Fibroblast of mammary gland (primary cell): ENCODE measurements around the gene TOP1.

Source experiments
- DNase-seq: peaks from one replicate; pipeline ENCODE4 v3.0.0-alpha.2; 2010; ENCODE audit warnings: low read depth
- H3K4me3 ChIP-seq: 2 replicates; pipeline ENCODE4 v1.5.1; 2011; ENCODE audit warnings: low read depth, mild to moderate bottlenecking, low read length, moderate library complexity; ENCODE audit not compliant: control insufficient read depth
- TF ChIP-seq, protein P1 (sequence below): conservative IDR thresholded peaks from 2 replicates; pipeline ENCODE4 v1.5.1; 2011; ENCODE audit warnings: low read depth, low read length, inconsistent platforms; ENCODE audit not compliant: control insufficient read depth, insufficient read depth

TOP1 gene

DNA sequence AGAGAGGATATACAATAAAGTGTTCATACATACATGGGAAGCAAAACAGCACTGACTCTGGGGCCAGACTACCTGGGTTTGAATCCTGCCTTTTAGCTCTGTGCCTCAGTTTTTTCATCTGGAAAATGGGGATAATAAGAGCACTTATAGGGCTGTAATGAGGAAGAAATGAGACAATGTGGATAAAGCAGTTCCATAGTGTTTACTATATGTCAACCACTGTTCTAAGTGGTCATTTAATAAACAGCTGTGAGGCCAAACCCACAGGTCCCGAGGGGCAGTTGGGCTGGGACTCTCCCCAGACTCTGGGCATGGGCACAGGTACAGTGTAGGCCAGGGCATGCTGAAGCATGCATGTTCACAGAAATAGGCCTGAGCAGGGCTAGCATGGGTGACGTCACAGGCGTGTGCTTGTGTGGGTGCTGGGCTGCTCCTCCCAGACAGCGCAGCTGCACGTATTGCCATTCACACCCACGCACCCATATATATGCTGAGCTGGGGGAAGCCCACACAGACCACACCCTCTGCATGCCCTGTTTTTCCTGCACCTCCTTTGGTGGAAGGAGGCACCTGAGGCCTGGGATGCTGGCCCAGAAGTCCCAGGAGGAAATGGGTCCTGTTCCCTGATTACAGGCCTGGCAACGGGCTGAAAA lies 105.2 kb downstream of the TOP1 start:
- H3K4me3 ChIP-seq, result no peak overlapping the region
- TF ChIP-seq, protein P1, sequence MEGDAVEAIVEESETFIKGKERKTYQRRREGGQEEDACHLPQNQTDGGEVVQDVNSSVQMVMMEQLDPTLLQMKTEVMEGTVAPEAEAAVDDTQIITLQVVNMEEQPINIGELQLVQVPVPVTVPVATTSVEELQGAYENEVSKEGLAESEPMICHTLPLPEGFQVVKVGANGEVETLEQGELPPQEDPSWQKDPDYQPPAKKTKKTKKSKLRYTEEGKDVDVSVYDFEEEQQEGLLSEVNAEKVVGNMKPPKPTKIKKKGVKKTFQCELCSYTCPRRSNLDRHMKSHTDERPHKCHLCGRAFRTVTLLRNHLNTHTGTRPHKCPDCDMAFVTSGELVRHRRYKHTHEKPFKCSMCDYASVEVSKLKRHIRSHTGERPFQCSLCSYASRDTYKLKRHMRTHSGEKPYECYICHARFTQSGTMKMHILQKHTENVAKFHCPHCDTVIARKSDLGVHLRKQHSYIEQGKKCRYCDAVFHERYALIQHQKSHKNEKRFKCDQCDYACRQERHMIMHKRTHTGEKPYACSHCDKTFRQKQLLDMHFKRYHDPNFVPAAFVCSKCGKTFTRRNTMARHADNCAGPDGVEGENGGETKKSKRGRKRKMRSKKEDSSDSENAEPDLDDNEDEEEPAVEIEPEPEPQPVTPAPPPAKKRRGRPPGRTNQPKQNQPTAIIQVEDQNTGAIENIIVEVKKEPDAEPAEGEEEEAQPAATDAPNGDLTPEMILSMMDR, result no peak
- peak; percentile 64 for DNase-seq

DNA sequence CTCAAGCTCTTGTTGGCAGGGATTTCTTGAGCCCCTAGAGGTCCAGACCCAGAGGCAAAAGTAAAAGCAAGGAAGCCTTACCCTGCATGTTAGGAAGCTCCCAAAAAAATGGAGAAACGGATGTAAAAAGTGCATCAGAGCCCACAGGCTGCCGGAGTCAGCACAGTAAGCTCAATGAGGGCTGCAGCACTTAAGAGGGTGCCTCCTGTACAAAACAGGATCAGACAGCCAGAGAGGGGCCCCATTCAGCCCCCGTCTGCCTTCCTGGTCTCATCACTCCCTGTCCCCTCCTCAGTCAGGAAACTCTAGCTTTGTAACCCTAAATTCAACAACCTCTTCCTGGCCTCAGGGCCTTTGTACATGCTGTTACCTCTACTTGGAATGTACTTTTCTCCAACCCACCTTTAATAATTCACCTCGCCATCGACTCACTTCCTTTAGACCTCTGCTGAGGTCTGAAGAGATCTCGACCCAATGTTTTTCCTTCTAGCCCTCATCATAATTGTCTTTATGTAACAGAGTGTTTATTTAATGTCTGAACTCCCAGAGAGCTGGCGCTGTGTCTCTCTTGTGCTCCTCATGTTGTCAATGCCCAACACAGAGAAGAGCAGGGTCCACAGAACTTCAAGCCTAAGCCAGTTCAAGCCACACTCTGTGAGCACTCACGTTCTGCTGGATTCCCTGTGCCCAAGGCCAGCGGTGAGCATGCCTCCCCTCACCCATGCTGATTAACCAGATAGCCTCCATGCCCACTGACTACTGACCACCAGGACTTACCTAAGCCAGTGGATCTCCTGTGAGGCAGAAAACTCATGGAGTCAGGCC lies 106.0 kb downstream of the TOP1 start:
- TF ChIP-seq, protein P1, result no peak
- no peak for DNase-seq
- no peak overlapping the region for H3K4me3 ChIP-seq

DNA sequence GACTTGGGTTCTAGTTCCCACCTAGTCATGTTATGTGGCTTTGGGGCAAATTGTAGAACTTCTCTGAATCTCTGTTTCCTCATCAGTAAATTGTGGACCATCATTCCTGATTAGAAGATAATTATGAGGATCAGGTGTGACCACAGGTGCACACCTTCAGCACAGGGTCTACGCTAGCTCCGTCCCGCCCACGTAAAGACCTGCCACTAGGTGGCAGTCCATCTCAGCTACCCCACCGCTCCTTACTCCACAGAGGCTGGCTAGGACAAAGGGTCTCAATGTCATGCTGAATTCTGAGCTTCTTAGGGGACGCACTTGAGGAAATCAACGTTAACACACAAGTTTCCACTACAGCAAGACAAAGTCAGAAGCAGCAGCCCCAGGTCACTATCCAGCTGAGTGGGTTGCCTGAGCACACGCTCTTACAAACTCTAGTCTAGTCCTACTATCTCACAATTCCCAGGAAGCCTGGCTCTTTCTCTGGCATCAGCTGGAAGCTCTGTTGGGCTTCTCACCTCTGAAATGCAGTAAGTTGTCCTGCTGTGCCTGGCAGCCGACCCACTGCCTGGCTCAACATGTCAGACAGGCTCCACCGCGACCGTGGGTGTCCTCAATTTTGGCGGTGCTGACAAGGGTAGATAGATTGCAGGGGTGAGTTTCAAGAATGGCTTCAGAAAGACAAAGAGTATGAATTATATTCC lies 106.7 kb downstream of the TOP1 start:
- no peak overlapping the region for H3K4me3 ChIP-seq
- peak; percentile 30 for DNase-seq
- TF ChIP-seq, protein P1, result peak; percentile 70

DNA sequence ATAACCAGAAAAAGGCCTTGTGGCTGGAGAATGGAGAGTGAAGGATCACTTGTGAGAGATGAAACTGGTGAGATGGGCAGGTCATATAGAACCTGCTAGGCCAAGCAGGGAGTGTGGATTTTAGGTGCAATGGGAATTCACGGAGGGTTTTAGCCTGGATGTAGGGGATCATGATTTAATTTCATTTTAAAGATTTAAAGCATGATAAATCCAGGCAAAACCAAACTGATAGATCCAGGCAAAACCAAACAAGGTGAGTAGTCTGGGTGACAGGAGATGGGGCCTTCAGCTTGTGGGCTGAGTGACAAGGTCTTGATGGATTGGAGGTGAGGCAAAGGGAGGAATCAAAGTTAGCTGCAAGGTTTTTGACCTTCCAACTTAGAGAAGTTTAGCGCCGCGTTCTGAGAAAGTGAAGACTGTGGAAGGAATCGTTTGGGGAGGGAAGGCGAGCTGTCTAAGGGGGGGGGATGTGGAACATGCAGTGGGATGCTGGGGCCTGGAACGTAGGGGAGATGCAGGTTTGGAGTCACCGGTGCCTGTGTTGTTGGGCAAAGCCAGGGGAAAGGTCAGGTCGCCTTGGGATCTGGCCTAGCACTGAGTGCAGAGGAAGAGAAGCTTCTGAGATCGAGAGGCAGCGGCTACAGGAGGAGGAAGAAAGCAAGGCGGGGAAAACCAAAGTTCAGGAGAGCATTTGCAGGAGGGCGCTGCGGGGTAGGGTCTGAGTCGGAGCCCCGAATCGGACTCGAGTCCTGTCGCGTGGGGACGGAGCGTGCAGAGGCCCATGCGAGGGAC lies 107.5 kb downstream of the TOP1 start:
- DNase-seq, result no peak
- H3K4me3 ChIP-seq, result peak overlapping the region; percentile 53
- TF ChIP-seq, protein P1, result no peak

DNA sequence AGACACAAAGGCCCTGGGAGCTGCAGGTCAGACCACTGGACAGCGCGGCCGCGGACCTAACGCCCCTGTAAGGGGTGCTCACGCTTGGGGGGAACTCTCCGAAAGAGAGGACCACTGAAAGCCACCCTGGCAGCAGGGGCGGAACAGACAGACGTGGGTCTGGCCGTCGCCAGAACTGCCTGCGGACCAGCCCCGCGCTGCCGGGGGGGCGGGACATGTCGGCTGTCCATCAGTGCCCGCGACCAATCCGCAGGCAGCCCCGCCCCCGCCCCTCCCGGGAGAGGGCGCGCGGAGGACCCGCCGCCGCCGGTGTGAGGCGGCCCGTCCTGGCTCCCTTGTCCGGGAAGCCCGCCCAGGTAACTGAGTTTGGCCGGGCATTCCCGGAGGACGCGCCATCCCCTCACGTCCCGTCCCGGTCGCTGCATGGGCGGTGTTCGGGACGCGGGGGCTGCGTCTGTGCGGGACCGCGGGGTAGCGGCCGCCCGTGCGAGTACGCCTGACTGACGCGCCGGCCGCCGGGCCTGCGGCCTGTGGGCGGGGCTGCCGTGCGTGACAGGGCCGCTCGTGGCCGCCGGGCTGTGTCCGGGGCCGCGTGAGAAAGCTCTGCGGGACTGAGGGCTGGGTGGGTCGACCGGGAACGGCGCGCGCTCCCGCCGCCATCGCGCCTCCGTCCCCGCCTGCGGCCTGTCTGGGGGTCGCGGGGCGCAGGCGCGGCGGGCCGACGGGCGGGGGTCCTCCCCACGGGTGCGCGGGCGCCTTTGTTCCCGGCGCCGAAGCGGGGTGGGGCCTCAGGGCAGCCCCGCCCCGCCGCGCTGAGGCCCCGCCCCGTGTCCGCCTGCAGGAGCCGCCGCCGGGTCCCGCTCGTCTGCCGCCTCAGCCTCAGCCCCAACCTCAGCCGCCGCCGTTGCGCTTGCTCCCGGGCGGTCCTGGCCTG lies 108.3 kb downstream of the TOP1 start, which contains the start of gene PLCG1:
Gene PLCG1 (plus strand): TSS at position 864 of the 934 bp plus-strand sequence. CDS start 99 bp downstream, outside the sequence.
- peak; percentile 60 for DNase-seq
- TF ChIP-seq, protein P1, result no peak
- peak within 1 kb of the TSS; percentile 71 for H3K4me3 ChIP-seq
